Muscle layer of duodenum (tissue), 2 donors: ENCODE results near the gene ABCC8.

Experiments
- H3K27ac ChIP-seq: one replicate; pipeline ENCODE4 v1.7.0; 2013; ENCODE audit warnings: mild to moderate bottlenecking, low read length
- H3K27me3 ChIP-seq: one replicate; pipeline ENCODE4 v1.7.0; 2013; ENCODE audit warnings: low read depth, mild to moderate bottlenecking, control low read depth, low read length
- H3K36me3 ChIP-seq, 2 donors: one replicate each; pipeline ENCODE4 v1.7.0; 2013; ENCODE audit warnings: low read length in 2 of 2, control low read depth in 1 of 2, mild to moderate bottlenecking in 1 of 2; ENCODE audit not compliant: insufficient read depth in 2 of 2, control insufficient read depth in 1 of 2
- H3K4me1 ChIP-seq, 2 donors: one replicate each; pipeline ENCODE4 v1.7.0; 2013; ENCODE audit warnings: low read length in 2 of 2, mild to moderate bottlenecking in 2 of 2, control low read depth in 1 of 2, moderate library complexity in 1 of 2; ENCODE audit not compliant: insufficient read depth in 2 of 2, control insufficient read depth in 1 of 2
- H3K4me3 ChIP-seq, 2 donors: one replicate each; pipeline ENCODE4 v1.7.0; 2013; ENCODE audit warnings: low read length in 2 of 2, low read depth in 1 of 2, mild to moderate bottlenecking in 1 of 2
- H3K9me3 ChIP-seq, 2 donors: one replicate each; pipeline ENCODE4 v1.7.0; 2013; ENCODE audit warnings: low read length in 2 of 2, control low read depth in 1 of 2, mild to moderate bottlenecking in 1 of 2; ENCODE audit not compliant: control insufficient read depth in 1 of 2
- donor health status: healthy.

The ABCC8 gene

DNA sequence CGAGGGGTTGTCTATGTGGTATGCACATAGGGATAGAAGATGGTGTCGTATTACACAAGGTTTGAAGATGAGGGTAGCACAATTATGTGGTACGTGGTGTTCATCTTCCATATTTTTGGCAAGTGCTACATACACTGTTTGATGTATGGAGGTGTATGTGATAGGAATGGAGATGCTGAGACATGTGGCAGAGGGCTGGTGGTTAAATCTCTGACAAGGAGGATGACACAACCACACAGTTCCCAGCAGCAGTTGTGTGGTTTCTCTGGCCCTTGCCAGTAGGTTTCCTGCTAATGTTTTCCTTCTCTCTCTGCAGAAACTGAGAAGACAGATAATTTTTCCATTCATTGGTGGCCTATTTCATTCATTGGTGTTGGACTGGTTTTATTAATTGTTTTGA lies 108.1 kb downstream of the ABCC8 start:
- Histone ChIP-seq H3K27me3 (no peaks in the 10 kb centered on the region), H3K9me3 (peaks cover 37 to 51% of the 10 kb centered on the region in 2 donors), H3K27ac (no peak overlapping the region), H3K4me3 (no peak overlapping the region), H3K36me3 (peaks cover 13 to 56% of the 10 kb centered on the region in 2 donors), H3K4me1 (no peaks in the 10 kb centered on the region)

- H3K27me3 ChIP-seq, result no peaks in the 10 kb centered on the region
- peaks cover 28 to 30% of the 10 kb centered on the region in 2 donors for H3K9me3 ChIP-seq
- peaks cover 13 to 35% of the 10 kb centered on the region in 2 donors for H3K36me3 ChIP-seq
Measured at GRCh38 chr11:17366495-17366894, 110.2 kb downstream of the ABCC8 start.

DNA sequence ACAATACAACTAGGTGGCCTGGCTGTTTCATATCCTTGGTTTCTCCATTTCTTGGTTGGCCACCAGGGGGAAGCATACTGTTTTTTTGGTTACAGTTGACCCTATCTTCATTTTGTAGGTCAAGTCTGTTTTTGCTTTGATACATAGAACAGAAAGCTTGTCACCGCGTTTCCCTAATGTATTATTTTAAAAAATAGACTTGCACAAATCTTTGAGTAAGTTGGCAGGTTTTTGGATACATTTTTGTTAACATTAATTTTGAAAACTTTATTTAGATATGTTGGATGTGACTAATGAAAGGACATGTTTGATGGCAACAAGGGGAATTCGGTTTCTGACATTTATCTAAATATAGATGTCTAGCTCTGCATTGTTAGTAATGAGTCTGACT lies 122.0 kb downstream of the ABCC8 start:
- peaks cover 4 to 17% of the 10 kb centered on the region in 2 donors for H3K4me1 ChIP-seq
- H3K27ac ChIP-seq, result no peak overlapping the region
- H3K36me3 ChIP-seq, result no peaks in the 10 kb centered on the region
- H3K4me3 ChIP-seq, result no peak overlapping the region
- H3K9me3 ChIP-seq, result no peaks in the 10 kb centered on the region
- H3K27me3 ChIP-seq, result no peaks in the 10 kb centered on the region

More at GRCh38 chr11:17366495-17366894, 110.2 kb downstream of the ABCC8 start:
- H3K4me1 ChIP-seq, result no peaks in the 10 kb centered on the region
- no peak overlapping the region for H3K4me3 ChIP-seq
- no peak overlapping the region for H3K27ac ChIP-seq

- peak overlapping the region; percentile 69 to 73 for H3K4me3 ChIP-seq
- peaks cover 4 to 17% of the 10 kb centered on the region in 2 donors for H3K4me1 ChIP-seq
- no peaks in the 10 kb centered on the region for H3K36me3 ChIP-seq
- H3K9me3 ChIP-seq, result no peaks in the 10 kb centered on the region
- peak overlapping the region; percentile 42 for H3K27ac ChIP-seq
- no peaks in the 10 kb centered on the region for H3K27me3 ChIP-seq
Measured at GRCh38 chr11:17353821-17354600, 122.6 kb downstream of the ABCC8 start.

- H3K27ac ChIP-seq, result peak overlapping the region; percentile 42
- no peaks in the 10 kb centered on the region for H3K27me3 ChIP-seq
Measured at GRCh38 chr11:17352950-17353820, 123.5 kb downstream of the ABCC8 start.

DNA sequence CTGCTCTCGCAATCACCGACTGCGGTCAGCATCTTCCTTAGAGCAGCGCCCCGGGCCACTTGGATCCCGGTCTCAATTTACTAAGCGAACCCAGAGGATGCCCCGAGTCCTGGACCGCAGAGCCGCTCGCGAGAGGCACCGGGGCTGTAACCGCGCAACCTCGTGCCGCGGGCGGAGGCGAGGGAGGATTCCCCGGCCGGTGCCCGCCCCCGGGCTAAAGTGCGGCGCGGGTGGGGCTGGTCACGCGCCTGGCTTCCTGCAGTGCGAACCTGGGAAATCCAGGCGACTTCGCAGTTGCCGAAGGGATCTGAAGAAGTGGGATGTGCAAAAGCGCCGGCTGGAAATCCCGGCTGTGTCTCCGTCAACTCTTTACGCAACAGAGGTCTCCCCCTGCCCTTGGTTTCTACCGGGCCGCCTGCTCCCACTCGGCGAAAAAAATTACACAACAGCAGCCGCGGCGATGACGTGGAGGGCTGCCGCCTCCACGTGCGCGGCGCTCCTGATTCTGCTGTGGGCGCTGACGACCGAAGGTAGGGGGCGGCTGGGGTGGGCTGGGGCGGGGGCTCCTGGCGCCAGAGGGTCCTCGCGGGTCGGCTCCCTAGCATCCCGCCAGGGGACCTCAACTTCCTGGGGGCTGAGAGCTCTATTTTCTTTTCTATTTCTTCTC lies 125.0 kb downstream of the ABCC8 start, which contains the start of gene NCR3LG1:
TSS of gene NCR3LG1 (plus strand) at position 291 of the 667 bp plus-strand sequence. CDS start at position 461, 170 bp downstream.
- H3K4me1 ChIP-seq, result peaks cover 4 to 17% of the 10 kb centered on the region in 2 donors
- no peaks in the 10 kb centered on the region for H3K27me3 ChIP-seq
- no peaks in the 10 kb centered on the region for H3K36me3 ChIP-seq
- H3K27ac ChIP-seq, result peak within 1 kb of the TSS; percentile 42
- H3K4me3 ChIP-seq, result peak within 1 kb of the TSS; percentile 69 to 73
- H3K9me3 ChIP-seq, result no peaks in the 10 kb centered on the region

More at GRCh38 chr11:17352950-17353820, 123.5 kb downstream of the ABCC8 start:
- peaks cover 4 to 17% of the 10 kb centered on the region in 2 donors for H3K4me1 ChIP-seq
- H3K4me3 ChIP-seq, result peak overlapping the region; percentile 69 to 73
- no peaks in the 10 kb centered on the region for H3K9me3 ChIP-seq
- H3K36me3 ChIP-seq, result no peaks in the 10 kb centered on the region

- Histone ChIP-seq H3K27ac (no peak overlapping the region), H3K4me3 (peak overlapping the region; percentile 49 to 69), H3K4me1 (peaks cover 4 to 17% of the 10 kb centered on the region in 2 donors), H3K27me3 (no peaks in the 10 kb centered on the region), H3K9me3 (no peaks in the 10 kb centered on the region), H3K36me3 (no peaks in the 10 kb centered on the region)
Measured at GRCh38 chr11:17351172-17351509, 125.5 kb downstream of the ABCC8 start.

GRCh38 chr11:17350455-17351171 lies 126.0 kb downstream of the ABCC8 start:
- Histone ChIP-seq H3K9me3 (no peaks in the 10 kb centered on the region), H3K27ac (no peak overlapping the region), H3K4me3 (peak overlapping the region in 1 of 2 donors; percentile 49), H3K36me3 (no peaks in the 10 kb centered on the region), H3K4me1 (peaks cover 4 to 17% of the 10 kb centered on the region in 2 donors), H3K27me3 (no peaks in the 10 kb centered on the region)

GRCh38 chr11:17347676-17348075 lies 129.0 kb downstream of the ABCC8 start:
- H3K9me3 ChIP-seq, result no peaks in the 10 kb centered on the region
- no peak overlapping the region for H3K4me3 ChIP-seq
- no peaks in the 10 kb centered on the region for H3K36me3 ChIP-seq
- H3K27me3 ChIP-seq, result no peaks in the 10 kb centered on the region
- H3K27ac ChIP-seq, result no peak overlapping the region
- peaks cover 0 to 8% of the 10 kb centered on the region in 2 donors for H3K4me1 ChIP-seq

DNA sequence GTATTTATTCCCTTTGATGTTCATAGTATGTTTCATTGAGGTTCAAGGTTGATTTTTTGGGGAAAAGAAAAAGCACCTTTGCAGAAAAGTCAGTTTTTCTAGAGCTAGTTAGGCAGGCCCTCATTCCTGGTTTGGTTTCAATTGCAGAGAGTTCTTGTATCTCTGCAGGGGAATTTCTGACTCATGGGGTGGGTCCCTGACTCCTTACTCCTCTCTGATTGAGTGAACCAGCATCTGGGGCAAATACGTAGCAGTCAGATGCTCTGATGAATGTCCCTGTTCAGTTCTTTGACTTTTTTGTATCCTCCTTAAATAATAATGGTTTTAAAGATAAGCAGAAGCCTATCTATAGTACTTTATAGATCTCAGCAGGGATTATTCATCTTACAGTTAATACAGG lies 132.7 kb downstream of the ABCC8 start:
- Histone ChIP-seq H3K4me3 (no peak overlapping the region), H3K36me3 (no peaks in the 10 kb centered on the region), H3K27ac (no peak overlapping the region), H3K9me3 (no peaks in the 10 kb centered on the region), H3K4me1 (no peaks in the 10 kb centered on the region), H3K27me3 (no peaks in the 10 kb centered on the region)
